ENCODE data around the gene SLC9B1. TPM values are rescaled to one million over a fixed set of nuclear protein-coding genes. Genes with fewer than 3 reads are reported as not detected.

SLC9B1 gene
- total RNA-seq, 1 donor from 2014 or later, result 0.86 TPM

GRCh38 chr4:102860611-102861324 is 158.7 kb downstream of the SLC9B1 start:
- no peak for DNase-seq (ENCODE audit: low spot score)
- intact Hi-C loops (cut with DNase I), result loop anchor here (10.0 kb wide), 1 partner anchor 234 kb away; the partner anchor contains the start of gene BDH2

- intact Hi-C loops (cut with DNase I), result no loop called here
- DNase-seq (ENCODE audit: low spot score), result no peak
Measured at GRCh38 chr4:102858828-102859464, 160.6 kb downstream of the SLC9B1 start.

Other genes starting within 250 kb of the SLC9B1 start
- 239 TPM for gene UBE2D3, start 192.2 kb downstream of the SLC9B1 start, total RNA-seq
- 15.8 TPM for gene CISD2, start 150.7 kb downstream of the SLC9B1 start, total RNA-seq
- 6.4 TPM for gene SLC9B2, start 57.1 kb upstream of the SLC9B1 start, total RNA-seq
- 21.7 TPM for gene BDH2, start 80.1 kb upstream of the SLC9B1 start, total RNA-seq
- 0.70 TPM for gene CENPE, start 178.6 kb upstream of the SLC9B1 start, total RNA-seq

All from cardiac septum (tissue), 1 donor.